HPDE6-E6E7 (cell line): ENCODE measurements around the gene ST3GAL3.

Source experiments
- DNase-seq: peaks from one replicate; pipeline ENCODE4 v3.0.0; 2011; ENCODE audit warnings: missing footprints; ENCODE audit errors: extremely low spot score

ST3GAL3 gene

DNA sequence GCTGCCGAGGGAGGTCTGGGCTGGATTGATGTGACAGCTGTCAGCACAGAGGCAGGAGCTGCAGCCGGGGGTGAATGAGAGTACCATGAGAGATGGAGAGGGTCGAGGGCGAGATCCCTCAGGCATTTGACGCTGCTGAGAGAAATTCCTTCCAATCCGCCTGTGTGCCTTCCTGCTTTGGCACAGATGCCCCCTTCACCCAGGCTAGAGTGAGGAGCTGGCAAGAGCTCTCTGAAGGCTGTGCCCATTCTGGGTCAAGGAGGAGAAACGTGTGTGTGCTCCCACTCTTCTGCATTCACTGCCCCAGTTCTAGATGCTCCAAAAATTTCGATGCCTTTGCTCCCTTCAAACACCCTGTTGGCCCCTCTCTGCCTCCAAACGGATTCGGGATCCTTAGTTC lies 231.0 kb downstream of the ST3GAL3 start:
- DNase-seq: no peak

GRCh38 chr1:43938892-43939587 lies 231.7 kb downstream of the ST3GAL3 start:
- no peak for DNase-seq

DNA sequence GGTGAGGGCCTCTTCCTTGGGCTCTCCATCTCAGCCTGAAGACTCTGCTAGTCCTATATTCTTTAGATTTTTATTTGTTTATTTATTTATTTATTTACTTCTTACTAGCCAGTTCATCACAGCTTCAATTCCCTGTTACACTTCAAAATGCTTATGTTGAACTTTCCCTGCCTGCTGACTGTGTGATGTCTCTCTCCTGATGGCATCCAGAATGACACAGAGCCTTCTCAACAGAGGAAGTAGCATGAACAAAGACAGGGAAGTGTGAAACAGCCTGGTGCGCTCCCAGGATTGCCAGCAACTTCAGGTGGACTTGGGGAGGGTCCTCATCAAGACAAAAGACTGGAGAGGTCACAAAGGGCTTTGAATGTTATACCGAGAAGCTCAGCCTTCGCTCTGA lies 235.1 kb downstream of the ST3GAL3 start:
- no peak for DNase-seq

- no peak for DNase-seq
Measured at GRCh38 chr1:43944860-43945259, 237.5 kb downstream of the ST3GAL3 start.

DNA sequence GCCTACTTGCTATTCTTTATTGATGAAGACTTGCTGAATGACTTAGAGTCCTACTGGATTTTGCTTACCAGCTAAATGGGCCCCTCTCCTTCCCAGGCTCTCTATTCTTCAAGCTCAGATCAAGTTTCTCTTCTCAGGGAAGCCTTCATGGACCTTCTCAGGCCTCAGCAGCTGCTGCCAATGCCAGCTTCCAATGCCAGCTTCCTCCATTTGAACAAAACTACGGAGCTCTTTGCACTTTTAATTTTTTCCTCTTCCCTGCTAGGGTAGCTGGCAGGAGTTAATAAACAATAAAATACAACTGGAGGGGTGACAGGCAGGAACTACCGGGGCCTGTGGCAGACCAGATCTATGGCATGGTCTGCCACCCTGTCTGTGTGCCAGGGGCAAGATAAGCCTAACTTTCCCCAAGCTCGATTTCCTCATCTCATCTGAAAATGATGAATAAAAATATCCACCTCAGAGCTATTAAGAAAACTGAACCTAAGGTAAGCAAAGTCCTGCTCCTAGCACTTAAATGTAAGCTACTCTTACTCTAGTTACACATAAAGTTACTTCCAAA lies 238.4 kb downstream of the ST3GAL3 start:
- DNase-seq: no peak

DNA sequence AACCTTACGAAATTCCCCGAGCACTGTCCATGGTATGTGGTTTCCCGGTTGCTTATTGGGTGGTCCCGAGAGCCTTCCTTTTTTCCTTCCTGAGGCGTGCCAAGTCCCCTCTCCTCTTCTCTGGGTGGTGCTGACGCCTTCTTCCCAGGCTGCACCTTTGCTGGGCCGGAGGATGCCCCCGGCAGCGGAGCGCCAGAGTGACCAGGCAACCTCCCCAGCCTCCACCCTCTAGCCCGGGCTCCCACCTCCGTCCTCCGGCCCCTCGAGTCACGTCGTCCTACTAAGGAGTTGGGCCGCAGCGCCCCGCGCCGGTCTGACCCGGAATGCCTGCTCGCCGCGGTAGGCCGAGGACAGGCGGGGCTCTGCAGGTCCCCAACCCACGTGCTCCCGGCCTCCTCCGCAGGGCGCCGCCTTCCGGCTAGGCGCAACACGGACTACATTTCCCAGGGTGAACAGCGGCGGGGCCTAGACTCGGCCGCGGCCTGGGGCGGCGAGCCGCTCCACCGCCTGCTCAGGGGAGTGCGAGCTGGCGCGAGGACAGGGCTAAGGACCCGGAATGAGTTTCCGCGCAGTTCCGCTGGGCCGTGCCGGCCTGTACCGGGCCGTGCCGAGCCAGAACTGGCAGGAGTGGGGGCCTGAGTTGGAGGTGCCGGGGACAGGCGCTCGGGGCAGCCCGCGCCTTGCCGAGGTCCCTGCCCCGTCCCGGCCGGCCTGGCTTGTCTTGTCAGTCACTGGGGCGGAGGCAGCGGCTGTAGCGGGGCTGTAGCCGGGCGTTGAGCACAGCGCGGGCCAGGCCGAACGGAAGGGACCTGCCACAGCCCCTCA lies 239.1 kb downstream of the ST3GAL3 start, which contains the start of gene IPO13:
Gene IPO13 (plus strand): TSS at position 715 of the 825 bp plus-strand sequence. CDS start 651 bp downstream, outside the sequence.
- peak; percentile 94 for DNase-seq

GRCh38 chr1:43947061-43947873 lies 239.9 kb downstream of the ST3GAL3 start:
- DNase-seq: no peak

DNA sequence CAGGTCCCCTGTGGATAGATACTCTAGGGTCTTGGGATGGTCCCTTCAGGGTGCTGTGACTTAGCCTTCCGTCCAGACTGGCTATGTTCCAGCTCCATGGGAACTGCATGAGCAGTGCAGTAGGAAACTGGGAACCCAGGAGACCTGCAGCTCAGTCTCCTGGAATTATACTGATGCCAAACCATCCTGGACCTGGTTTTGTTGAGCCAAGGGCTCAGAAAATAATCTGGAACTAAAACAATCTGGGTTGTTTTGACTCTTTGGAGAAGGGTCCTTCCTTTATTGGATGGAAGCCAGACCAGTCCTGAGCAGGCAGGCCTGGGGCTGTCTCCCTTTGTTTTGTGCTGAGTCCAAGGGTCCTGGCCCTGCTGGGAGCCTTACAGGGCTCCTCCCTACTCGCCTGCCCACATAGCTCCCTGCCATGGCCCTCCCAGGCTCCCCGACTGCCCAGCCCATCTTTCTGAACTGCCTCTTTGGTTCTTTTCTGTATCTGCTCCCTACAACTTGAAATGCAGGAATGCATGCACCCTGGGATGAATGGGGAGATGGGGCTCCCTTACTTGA lies 240.6 kb downstream of the ST3GAL3 start:
- no peak for DNase-seq

DNA sequence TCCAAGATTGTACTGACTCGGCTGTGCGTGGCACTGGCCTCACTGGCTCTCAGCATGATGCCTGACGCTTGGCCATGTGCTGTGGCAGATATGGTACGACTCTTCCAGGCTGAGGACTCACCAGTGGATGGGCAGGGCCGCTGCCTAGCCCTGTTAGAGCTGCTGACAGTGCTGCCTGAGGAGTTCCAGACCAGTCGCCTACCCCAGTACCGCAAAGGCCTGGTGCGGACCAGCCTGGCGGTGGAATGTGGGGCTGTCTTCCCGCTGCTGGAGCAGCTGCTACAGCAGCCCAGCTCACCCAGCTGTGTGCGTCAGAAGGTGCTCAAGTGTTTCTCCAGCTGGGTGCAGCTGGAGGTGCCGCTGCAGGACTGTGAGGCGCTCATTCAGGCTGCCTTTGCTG lies 242.3 kb downstream of the ST3GAL3 start:
- no peak for DNase-seq

GRCh38 chr1:43951021-43951985 lies 244.0 kb downstream of the ST3GAL3 start:
- no peak for DNase-seq

DNA sequence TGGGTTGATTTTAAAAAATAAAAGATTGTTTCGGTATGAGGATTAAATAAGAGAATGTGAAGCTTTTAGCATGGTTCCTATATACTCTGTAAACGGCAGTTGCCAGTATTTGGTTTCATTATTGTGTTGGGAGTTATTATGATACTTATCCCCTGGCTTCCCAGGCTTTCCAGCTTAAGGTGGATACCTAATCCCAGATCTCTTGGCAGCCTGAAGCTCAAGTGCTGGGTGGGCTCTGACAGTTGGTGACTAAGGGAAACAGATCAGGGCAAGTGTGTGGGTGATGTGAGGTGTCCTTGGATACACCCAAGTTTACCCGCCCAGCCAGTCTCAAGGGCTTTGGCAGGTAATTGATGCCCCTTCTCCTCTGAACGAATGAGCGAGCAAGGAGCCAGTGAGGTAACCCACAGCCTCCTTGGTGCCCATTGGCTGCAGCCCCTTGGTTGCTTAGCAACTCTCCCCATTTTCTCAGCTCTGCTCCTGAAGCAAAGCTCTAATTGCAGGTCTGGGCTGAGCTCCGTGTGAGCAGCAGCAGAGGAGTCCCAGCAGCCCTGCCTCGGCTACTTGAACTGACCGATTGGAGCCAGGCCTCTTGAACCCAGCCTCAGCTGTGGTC lies 245.5 kb downstream of the ST3GAL3 start:
- no peak for DNase-seq

- no peak for DNase-seq
Measured at GRCh38 chr1:43953361-43953760, 246.0 kb downstream of the ST3GAL3 start.

DNA sequence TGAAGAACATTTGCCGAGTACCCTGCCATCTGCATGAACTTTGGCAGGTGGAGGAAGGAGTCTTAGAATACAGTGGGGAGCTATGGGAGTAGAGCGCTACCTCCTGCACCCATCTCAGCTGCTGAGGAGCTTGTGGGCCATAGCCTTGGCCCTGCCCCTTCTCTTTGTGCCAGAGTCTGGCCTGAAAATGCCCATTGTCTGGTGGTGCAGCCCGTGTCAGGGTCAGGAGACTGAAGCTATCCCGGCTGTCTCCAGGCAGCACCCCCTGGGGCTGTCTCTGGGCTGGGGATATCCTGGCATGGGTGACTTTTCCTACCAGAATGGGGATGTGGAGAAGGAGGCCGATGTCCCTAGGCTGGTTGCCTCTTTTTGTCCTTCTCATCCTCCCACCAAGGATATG lies 246.7 kb downstream of the ST3GAL3 start:
- DNase-seq: no peak

- DNase-seq: no peak
Measured at GRCh38 chr1:43956234-43956633, 248.9 kb downstream of the ST3GAL3 start.

GRCh38 chr1:43957407-43958040 lies 250.2 kb downstream of the ST3GAL3 start:
- no peak for DNase-seq

GRCh38 chr1:43958351-43959255 lies 251.3 kb downstream of the ST3GAL3 start:
- no peak for DNase-seq

DNA sequence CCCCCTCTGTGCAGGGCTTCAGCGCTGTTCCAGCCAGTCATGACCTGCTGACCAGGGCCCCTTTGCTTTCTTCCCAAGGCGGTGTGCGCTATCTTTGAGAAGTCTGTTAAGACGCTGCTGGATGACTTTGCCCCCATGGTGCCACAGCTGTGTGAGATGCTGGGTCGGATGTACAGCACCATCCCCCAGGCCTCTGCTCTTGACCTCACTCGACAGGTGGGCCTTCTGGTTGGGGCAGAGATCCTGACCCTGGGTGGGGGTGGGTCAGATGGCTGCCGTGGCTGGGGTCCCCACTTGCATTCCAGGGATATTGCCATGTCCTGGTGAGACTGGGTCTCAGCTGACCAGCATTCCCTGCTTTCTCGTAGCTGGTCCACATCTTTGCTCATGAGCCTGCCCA lies 253.5 kb downstream of the ST3GAL3 start:
- DNase-seq: no peak

DNA sequence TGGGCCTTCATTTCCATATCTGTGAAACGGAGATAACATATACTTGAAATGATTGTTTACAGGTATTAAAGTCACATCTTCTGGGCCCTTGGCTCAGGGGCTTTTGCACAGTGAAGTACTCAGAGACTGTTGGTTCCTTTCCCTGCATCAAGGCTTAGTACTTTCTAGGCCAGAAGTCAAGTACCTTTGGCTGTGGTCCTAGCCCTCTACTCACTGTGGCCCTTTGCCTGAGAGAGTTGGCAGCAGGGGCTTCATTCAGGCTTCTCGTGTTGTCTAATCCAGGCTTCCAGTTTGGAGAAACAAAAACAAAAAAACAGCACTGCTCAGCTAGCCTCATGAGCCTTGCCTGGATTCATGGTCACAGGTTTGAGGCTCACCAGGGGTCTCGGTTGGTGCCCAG lies 254.4 kb downstream of the ST3GAL3 start:
- DNase-seq: no peak
